ENCODE data around the gene NMT1. TPM values are rescaled to one million over a fixed set of nuclear protein-coding genes. Genes with fewer than 3 reads are reported as not detected.

NMT1 gene
- total and polyA plus RNA-seq, 2 of the 13 experiments (the other 11 are each of a cell fraction or from before 2014, with no cell fraction given), result 75.7 to 142 TPM

GRCh38 chr17:45148183-45149036 is 87.3 kb downstream of the NMT1 start, which contains the start of gene HEXIM1 (continued):
- peak; percentile 45; the same call in 1 of the 2 replicates for TF ChIP-seq HOXA7 (CRISPR knock-in tag; IDR thresholded peaks at IDR 0.05)
- TF ChIP-seq ZNF543 (CRISPR knock-in tag; IDR thresholded peaks at IDR 0.05), result peak; percentile 42; the same call in 1 of the 2 replicates
- TF ChIP-seq ZNF605 (CRISPR knock-in tag; IDR thresholded peaks at IDR 0.05), result peak; percentile 31; the same call in 1 of the 2 replicates
- no peak for TF ChIP-seq SNRNP70 (IDR thresholded peaks at IDR 0.05; ENCODE audit: low read depth, low read length)
- peak in 1 of 2 experiments; percentile 84; a peak in 2 of 4 replicates for TF ChIP-seq REST (IDR thresholded peaks at IDR 0.05; ENCODE audit: borderline replicate concordance in 1 of 2, low read depth in 1 of 2, low read length in 2 of 2)
- TF ChIP-seq PHF5A (CRISPR knock-in tag; IDR thresholded peaks at IDR 0.05; ENCODE audit: low read depth, unreplicated experiment), result peak; percentile 53
- no peak; the same call in 1 of the 2 replicates for TF ChIP-seq ZNF431 (CRISPR knock-in tag; IDR thresholded peaks at IDR 0.05; ENCODE audit: borderline replicate concordance, low read depth)
- TF ChIP-seq PBX2 (CRISPR knock-in tag; IDR thresholded peaks at IDR 0.05), result no peak
- peak; percentile 70 for TF ChIP-seq RXRB (CRISPR knock-in tag; IDR thresholded peaks at IDR 0.05; ENCODE audit: borderline replicate concordance)
- no peak for TF ChIP-seq MLXIP (CRISPR knock-in tag; IDR thresholded peaks at IDR 0.05; ENCODE audit: borderline replicate concordance)
- no peak for TF ChIP-seq MZF1 (CRISPR knock-in tag; IDR thresholded peaks at IDR 0.05; ENCODE audit: borderline replicate concordance)
- TF ChIP-seq GPN1 (CRISPR knock-in tag; IDR thresholded peaks at IDR 0.05; ENCODE audit: borderline replicate concordance), result no peak
- TF ChIP-seq ZNF567 (CRISPR knock-in tag; IDR thresholded peaks at IDR 0.05; ENCODE audit: borderline replicate concordance), result peak; percentile 97
- TF ChIP-seq MED8 (CRISPR knock-in tag; IDR thresholded peaks at IDR 0.05; ENCODE audit: insufficient replicate concordance), result peak; percentile 94
- TF ChIP-seq HIVEP1 (CRISPR knock-in tag; IDR thresholded peaks at IDR 0.05), result no peak; the same call in 1 of the 2 replicates
- 0 out of 2 replicates have a peak, but pooled peaks have one; percentile 67 for TF ChIP-seq STAT5B (CRISPR knock-in tag; IDR thresholded peaks at IDR 0.05)
- peak; percentile 100 for TF ChIP-seq DR1 (CRISPR knock-in tag; IDR thresholded peaks at IDR 0.05)
- TF ChIP-seq ZNF282 (IDR thresholded peaks at IDR 0.05; ENCODE audit: partially characterized antibody), result no peak
- peak; percentile 60; the same call in 1 of the 2 replicates for TF ChIP-seq FOSL2 (CRISPR knock-in tag; IDR thresholded peaks at IDR 0.05)
- TF ChIP-seq ZNF781 (CRISPR knock-in tag; IDR thresholded peaks at IDR 0.05; ENCODE audit: borderline replicate concordance, not compliant biosample characterization), result peak; percentile 95
- no peak for TF ChIP-seq CC2D1A (CRISPR knock-in tag; IDR thresholded peaks at IDR 0.05)

Measured in HepG2 (cell line).